Liver (tissue), 9 donors: ENCODE data around the gene PXMP4. TPM values are rescaled to one million over a fixed set of nuclear protein-coding genes. Genes with fewer than 3 reads are reported as not detected.
A peak's percentile ranks its signal among the peaks of the same experiment; 100 is the strongest.

Source experiments
- DNase-seq: peaks from one replicate; pipeline ENCODE4 v3.0.0-alpha.2; 2017; ENCODE audit warnings: low spot score
- H3K27ac ChIP-seq, 2 donors: one replicate each; pipeline ENCODE4 v1.7.0; 2013; ENCODE audit warnings: inconsistent platforms in 2 of 2, low read length in 2 of 2, control low read depth in 1 of 2, low read depth in 1 of 2, mild to moderate bottlenecking in 1 of 2
- H3K27me3 ChIP-seq, 4 donors: one replicate each; pipeline versions ENCODE4 v1.6.1 to v1.7.0; 2013; ENCODE audit warnings: low read length in 3 of 4, inconsistent platforms in 1 of 4, mild to moderate bottlenecking in 1 of 4, moderate library complexity in 1 of 4; ENCODE audit not compliant: control insufficient read depth in 4 of 4, insufficient read depth in 4 of 4
- H3K36me3 ChIP-seq, 4 donors: one replicate each; pipeline versions ENCODE4 v1.6.1 to v1.7.0; 2013; ENCODE audit warnings: low read length in 3 of 4, mild to moderate bottlenecking in 3 of 4, low read depth in 1 of 4, moderate library complexity in 1 of 4; ENCODE audit not compliant: control insufficient read depth in 4 of 4, insufficient read depth in 3 of 4
- H3K4me1 ChIP-seq, 4 donors: one replicate each; pipeline versions ENCODE4 v1.6.1 to v1.7.0; 2013; ENCODE audit warnings: low read length in 3 of 4, mild to moderate bottlenecking in 3 of 4, moderate library complexity in 1 of 4; ENCODE audit not compliant: control insufficient read depth in 4 of 4, insufficient read depth in 4 of 4
- H3K4me3 ChIP-seq, 3 donors: one replicate each; pipeline versions ENCODE4 v1.6.1 to v1.7.0; 2013; ENCODE audit warnings: low read length in 3 of 3, control low read depth in 1 of 3, low read depth in 1 of 3, mild to moderate bottlenecking in 1 of 3
- H3K9ac ChIP-seq, 2 donors: one replicate each; pipeline ENCODE4 v1.7.0; 2013; ENCODE audit warnings: low read length in 2 of 2, mild to moderate bottlenecking in 2 of 2, moderate library complexity in 2 of 2, control low read depth in 1 of 2, low read depth in 1 of 2
- H3K9me3 ChIP-seq, 4 donors: one replicate each; pipeline versions ENCODE4 v1.6.1 to v1.7.0; 2013; ENCODE audit warnings: low read length in 3 of 4; ENCODE audit not compliant: control insufficient read depth in 4 of 4
- ATF3 ChIP-seq: IDR thresholded peaks from 2 replicates; pipeline ENCODE4 v1.6.1; 2016; ENCODE audit warnings: antibody characterized with exemption
- CTCF ChIP-seq: fragments of 150-350 bp; IDR thresholded peaks from 2 replicates; pipeline ENCODE4 v1.5.1; 2017; ENCODE audit warnings: improper control_type of control experiment, low read depth, low read length; ENCODE audit not compliant: missing input control
- EGR1 ChIP-seq, 2 donors: IDR thresholded peaks; 2 replicates each; pipeline ENCODE4 v1.6.1; 2016 to 2018; ENCODE audit warnings: antibody characterized with exemption in 2 of 2, low read depth in 2 of 2
- FOXA1 ChIP-seq: IDR thresholded peaks from 2 replicates; pipeline ENCODE4 v1.6.1; 2016; ENCODE audit warnings: antibody characterized with exemption
- FOXA2 ChIP-seq: IDR thresholded peaks from 2 replicates; pipeline ENCODE4 v1.6.1; 2016; ENCODE audit warnings: antibody characterized with exemption
- GABPA ChIP-seq, 2 donors: IDR thresholded peaks in 1 of 2; conservative IDR thresholded peaks in 1 of 2; 2 replicates each; pipeline ENCODE4 v1.6.1; 2016; ENCODE audit warnings: antibody characterized with exemption in 2 of 2, mild to moderate bottlenecking in 1 of 2, moderate library complexity in 1 of 2
- HNF4A ChIP-seq, 2 donors: conservative IDR thresholded peaks; 2 replicates each; pipeline ENCODE4 v1.6.1; 2016; ENCODE audit warnings: antibody characterized with exemption in 2 of 2, mild to moderate bottlenecking in 2 of 2
- HNF4G ChIP-seq: IDR thresholded peaks from 2 replicates; pipeline ENCODE4 v1.6.1; 2016; ENCODE audit warnings: antibody characterized with exemption
- JUND ChIP-seq, 2 donors: IDR thresholded peaks; 2 replicates each; pipeline ENCODE4 v1.6.1; 2016; ENCODE audit warnings: antibody characterized with exemption in 2 of 2
- MAX ChIP-seq: IDR thresholded peaks from 2 replicates; pipeline ENCODE4 v1.6.1; 2016; ENCODE audit warnings: antibody characterized with exemption
- NR2F2 ChIP-seq: IDR thresholded peaks from 2 replicates; pipeline ENCODE4 v1.6.1; 2016; ENCODE audit warnings: antibody characterized with exemption
- RAD21 ChIP-seq, 2 donors: IDR thresholded peaks; 2 replicates each; pipeline ENCODE4 v1.6.1; 2016; ENCODE audit warnings: antibody characterized with exemption in 2 of 2, mild to moderate bottlenecking in 2 of 2
- REST ChIP-seq: IDR thresholded peaks from 2 replicates; pipeline ENCODE4 v1.6.1; 2016; ENCODE audit warnings: antibody characterized with exemption, mild to moderate bottlenecking
- RXRA ChIP-seq, 2 donors: IDR thresholded peaks; 2 replicates each; pipeline ENCODE4 v1.6.1; 2017 to 2018; ENCODE audit warnings: antibody characterized with exemption in 2 of 2, mild to moderate bottlenecking in 1 of 2
- SP1 ChIP-seq: IDR thresholded peaks from 2 replicates; pipeline ENCODE4 v1.6.1; 2018; ENCODE audit warnings: antibody characterized with exemption, mild to moderate bottlenecking
- TAF1 ChIP-seq: conservative IDR thresholded peaks from 2 replicates; pipeline ENCODE4 v1.6.1; 2016; ENCODE audit warnings: antibody characterized with exemption, mild to moderate bottlenecking
- YY1 ChIP-seq: IDR thresholded peaks from 2 replicates; pipeline ENCODE4 v1.6.1; 2016; ENCODE audit warnings: antibody characterized with exemption, mild to moderate bottlenecking
- ZBTB33 ChIP-seq: IDR thresholded peaks from 2 replicates; pipeline ENCODE4 v1.6.1; 2016; ENCODE audit warnings: antibody characterized with exemption
- WGBS: extraction: QIAGEN DNeasy Blood & Tissue Kit; methylation state at CpG from one replicate; pipeline ENCODE4 v1.1.7; 2013; 5-methylcytosine and 5-hydroxymethylcytosine counted together
- polyA plus RNA-seq, 2 donors: library from polyadenylated mRNA; stranded (reverse) in 1 of 2; unstranded in 1 of 2; fragments of 200-250 nt in 1 of 2; fragments of >200 nt in 1 of 2; fragmentation: Nextera tagmentation in 1 of 2; extraction: Ambion mirVana in 1 of 2; gene quantifications; one replicate each; pipeline versions ENCODE4 v1.2.1 to v1.2.3, GENCODE V29; 2013 to 2015
- total RNA-seq, 2 donors: library from RNA; depleted of rRNA; stranded (reverse); fragments of >200 nt; gene quantifications; one replicate each; pipeline ENCODE4 v1.2.3, GENCODE V29; 2014
- donor health status: healthy.
- donor health status: healthy.
- donor health status: healthy.
- donor health status: healthy.
- donor health status: healthy.

The PXMP4 gene
- total and polyA plus RNA-seq, 4 donors: 5.5 to 16.0 (median 9.3) TPM

GRCh38 chr20:33666293-33667244, 53.5 kb downstream of the PXMP4 start, which contains the start of gene ACTL10:
TSS of gene ACTL10 (plus strand) at chr20:33666943. CDS start at chr20:33667498, 555 bp downstream.
- peaks cover 0 to 4% (median 0%) of the 10 kb centered on the region in 4 donors for H3K36me3 ChIP-seq
- H3K4me1 ChIP-seq: peaks cover 3 to 48% (median 21%) of the 10 kb centered on the region in 4 donors
- H3K27ac ChIP-seq: peak within 1 kb of the TSS; percentile 70 to 75
- no peaks in the 10 kb centered on the region for H3K9me3 ChIP-seq
- peak; percentile 92 for DNase-seq
- H3K4me3 ChIP-seq: peak within 1 kb of the TSS; percentile 49 to 64 (median 56)
- 19% methylated on average over 50 of the region's 50 CpGs for WGBS
- no peaks in the 10 kb centered on the region for H3K27me3 ChIP-seq
- TF ChIP-seq TAF1: no peak
- peak; percentile 52 for TF ChIP-seq REST
- TF ChIP-seq RAD21 (IDR thresholded peaks at IDR 0.05): peak in 1 of 2 donors; percentile 58
- no peak for TF ChIP-seq HNF4G
- TF ChIP-seq FOXA2: no peak
- TF ChIP-seq FOXA1: peak; percentile 11
- TF ChIP-seq MAX: no peak
- peak; percentile 31 for TF ChIP-seq NR2F2
- peak in 1 of 2 donors; percentile 39 for TF ChIP-seq RXRA (IDR thresholded peaks at IDR 0.05)
- peak; percentile 11 for TF ChIP-seq CTCF
- TF ChIP-seq YY1: peak; percentile 68
- no peak for TF ChIP-seq JUND (IDR thresholded peaks at IDR 0.05)
- TF ChIP-seq GABPA (IDR thresholded peaks at IDR 0.05 in 1 of 2, conservative IDR thresholded peaks at IDR 0.05 in 1 of 2): peak in 1 of 2 donors; percentile 22
- TF ChIP-seq EGR1 (IDR thresholded peaks at IDR 0.05; ENCODE audit: low read depth in 2 of 2): no peak
- no peak for TF ChIP-seq ZBTB33
- TF ChIP-seq ATF3: no peak
- peak; percentile 70 for TF ChIP-seq SP1
- TF ChIP-seq HNF4A (conservative IDR thresholded peaks at IDR 0.05): peak; percentile 20 to 28
- peak within 1 kb of the TSS in 1 of 2 donors; percentile 52 for H3K9ac ChIP-seq
